22Rv1 (cell line): ENCODE data around the gene METAP1D.

Experiments
- H3K27ac ChIP-seq: fragments of 450-650 bp; 2 replicates; pipeline ENCODE4 v1.5.1; 2017
- CTCF ChIP-seq: fragments of 450-650 bp; IDR thresholded peaks from 2 replicates; pipeline ENCODE4 v1.5.1; 2017; ENCODE audit warnings: mild to moderate bottlenecking
- ZFX ChIP-seq: fragments of 450-650 bp; IDR thresholded peaks from 2 replicates; pipeline ENCODE4 v1.6.1; 2017; ENCODE audit warnings: antibody characterized with exemption, borderline replicate concordance

Gene METAP1D

GRCh38 chr2:171960570-171960969 lies 39.2 kb upstream of the METAP1D start:
- TF ChIP-seq CTCF (no peak), ZFX (no peak)

GRCh38 chr2:171963198-171963597 lies 36.6 kb upstream of the METAP1D start:
- no peak for TF ChIP-seq ZFX
- no peak for TF ChIP-seq CTCF
- no peak overlapping the region for H3K27ac ChIP-seq

More at GRCh38 chr2:171960570-171960969, 39.2 kb upstream of the METAP1D start:
- H3K27ac ChIP-seq, result no peak overlapping the region

- TF ChIP-seq CTCF, result no peak
- no peak for TF ChIP-seq ZFX
Measured at GRCh38 chr2:171964308-171964707, 35.4 kb upstream of the METAP1D start.

GRCh38 chr2:171965238-171965637 lies 34.5 kb upstream of the METAP1D start:
- no peak overlapping the region for H3K27ac ChIP-seq
- no peak for TF ChIP-seq ZFX
- TF ChIP-seq CTCF, result no peak

More at GRCh38 chr2:171964308-171964707, 35.4 kb upstream of the METAP1D start:
- no peak overlapping the region for H3K27ac ChIP-seq

- TF ChIP-seq CTCF (no peak), ZFX (no peak)
- no peak overlapping the region for H3K27ac ChIP-seq
Measured at GRCh38 chr2:171965661-171966060, 34.1 kb upstream of the METAP1D start.

- H3K27ac ChIP-seq, result no peak overlapping the region
- TF ChIP-seq CTCF (no peak), ZFX (no peak)
Measured at GRCh38 chr2:171966235-171966634, 33.5 kb upstream of the METAP1D start.

- TF ChIP-seq CTCF, result no peak
- TF ChIP-seq ZFX, result no peak
Measured at GRCh38 chr2:171966688-171967087, 33.1 kb upstream of the METAP1D start.

More at GRCh38 chr2:171966688-171967087, 33.1 kb upstream of the METAP1D start:
- no peak overlapping the region for H3K27ac ChIP-seq
